GM12892 (cell line): ENCODE results near the gene RRAD.

Experiments
- POLR2A ChIP-seq: IDR thresholded peaks from 2 replicates; pipeline ENCODE4 v1.6.1; 2011; ENCODE audit warnings: low read depth, low read length, control low read depth
- POLR2AphosphoS5 ChIP-seq: IDR thresholded peaks from 2 replicates; pipeline ENCODE4 v1.6.1; 2011; ENCODE audit warnings: low read depth, low read length, control low read depth

DNA sequence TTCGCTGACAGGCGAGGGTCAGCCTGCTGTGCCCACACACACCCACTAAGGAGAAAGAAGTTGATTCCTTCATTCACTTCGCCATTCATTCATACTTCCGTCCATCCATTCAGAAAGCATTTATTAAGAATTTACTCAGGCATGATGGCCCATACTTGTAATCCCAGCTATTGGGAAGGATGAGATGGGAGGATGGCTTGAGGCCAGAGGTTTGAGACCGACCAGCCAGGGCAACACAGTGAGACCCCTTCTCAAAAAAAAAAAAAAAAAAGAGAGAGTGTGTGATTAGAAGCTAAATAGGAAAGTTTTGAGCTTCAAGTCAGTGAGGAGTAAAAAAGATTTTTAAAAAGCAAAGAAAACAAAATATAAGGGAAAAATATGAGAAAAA lies 18.7 kb upstream of the RRAD start:
- no peak for TF ChIP-seq POLR2A
- TF ChIP-seq POLR2AphosphoS5 = no peak
